H7 (cell line): ENCODE measurements around the gene CSNK1D. TPM values are rescaled to one million over a fixed set of nuclear protein-coding genes. Genes with fewer than 3 reads are reported as not detected.
"Not testable (repeated sequence)": the region's sequence is repeated elsewhere in the genome, so short reads cannot be mapped to it uniquely, and the experiment has no call there.

ENCODE experiments used
- DNase-seq: peaks from one replicate; pipeline ENCODE4 v3.0.0; 2012
- H3K27me3 ChIP-seq: 2 replicates; pipeline ENCODE4 v1.6.0; 2011; ENCODE audit warnings: mild to moderate bottlenecking, low read length; ENCODE audit not compliant: control insufficient read depth, insufficient read depth
- H3K36me3 ChIP-seq: replicated peaks from 2 replicates; pipeline ENCODE4 v1.5.1; 2011; ENCODE audit warnings: low read length; ENCODE audit not compliant: control insufficient read depth, insufficient read depth
- H3K4me3 ChIP-seq: 2 replicates; pipeline ENCODE4 v1.5.1; 2011; ENCODE audit warnings: low read depth, mild to moderate bottlenecking, control low read depth, low read length, moderate library complexity; ENCODE audit not compliant: insufficient read depth
- total RNA-seq: library from RNA; depleted of rRNA; stranded (reverse); fragments of >200 nt; shearing (Covaris generic); gene quantifications from 2 replicates; pipeline ENCODE4 v1.2.3, GENCODE V29; 2014; rRNA removed

The CSNK1D gene
- total RNA-seq, 1 experiment from 2014 or later = 31.7 TPM

GRCh38 chr17:82193050-82193449 lies 80.5 kb downstream of the CSNK1D start:
- H3K27me3 ChIP-seq, H3K36me3 ChIP-seq, H3K4me3 ChIP-seq, DNase-seq: not testable (repeated sequence)

Other genes with a start within 250 kb of the CSNK1D start
- 155 and 175 TPM in 2 replicates for gene RAC3, start 242.0 kb downstream of the CSNK1D start, total RNA-seq
- 72.7 and 110 TPM in 2 replicates for gene DCXR, start 236.0 kb downstream of the CSNK1D start, total RNA-seq
- gene RFNG, start 221.9 kb downstream of the CSNK1D start, total RNA-seq = 43.0 and 50.8 TPM in 2 replicates
- gene GPS1, start 221.8 kb downstream of the CSNK1D start, total RNA-seq = 205 and 248 TPM in 2 replicates
- 114 and 129 TPM in 2 replicates for gene DUS1L, start 207.9 kb downstream of the CSNK1D start, total RNA-seq
- gene FASN, start 175.5 kb downstream of the CSNK1D start, total RNA-seq = 201 and 257 TPM in 2 replicates
- 3.7 and 6.0 TPM in 2 replicates for gene CCDC57, start 60.9 kb downstream of the CSNK1D start, total RNA-seq
- 31.2 and 52.0 TPM in 2 replicates for gene SLC16A3, start 44.7 kb downstream of the CSNK1D start, total RNA-seq
- 0.38 and 1.7 TPM in 2 replicates for gene CD7, start 43.9 kb upstream of the CSNK1D start, total RNA-seq
- gene SECTM1, start 60.1 kb upstream of the CSNK1D start, total RNA-seq = 0.44 and 0.94 TPM in 2 replicates
- gene TEX19, start 85.5 kb upstream of the CSNK1D start, total RNA-seq = 1.1 and 1.9 TPM in 2 replicates
- not detected in 2 replicates for gene UTS2R, start 98.1 kb upstream of the CSNK1D start, total RNA-seq
- 16.6 and 24.6 TPM in 2 replicates for gene HEXD, start 144.6 kb upstream of the CSNK1D start, total RNA-seq
- 26.2 and 28.6 TPM in 2 replicates for gene OGFOD3, start 144.9 kb upstream of the CSNK1D start, total RNA-seq
- gene CYBC1, start 177.1 kb upstream of the CSNK1D start, total RNA-seq = 62.8 and 76.1 TPM in 2 replicates
- 42.2 and 49.9 TPM in 2 replicates for gene NARF, start 185.0 kb upstream of the CSNK1D start, total RNA-seq
- 54.1 and 67.4 TPM in 2 replicates for gene FOXK2, start 246.0 kb upstream of the CSNK1D start, total RNA-seq